UCSD-AML1 (cell line): Measurements from ENCODE around the gene SCGB1D2.
"Not testable (repeated sequence)": the region's sequence is repeated elsewhere in the genome, so short reads cannot be mapped to it uniquely, and the experiment has no call there.

Experiments
- DNase-seq: peaks from one replicate; lab custom pipeline; 2025; ENCODE audit not compliant: unreplicated experiment; lab: John Stamatoyannopoulos, UW

SCGB1D2 gene, protein sequence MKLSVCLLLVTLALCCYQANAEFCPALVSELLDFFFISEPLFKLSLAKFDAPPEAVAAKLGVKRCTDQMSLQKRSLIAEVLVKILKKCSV

DNA sequence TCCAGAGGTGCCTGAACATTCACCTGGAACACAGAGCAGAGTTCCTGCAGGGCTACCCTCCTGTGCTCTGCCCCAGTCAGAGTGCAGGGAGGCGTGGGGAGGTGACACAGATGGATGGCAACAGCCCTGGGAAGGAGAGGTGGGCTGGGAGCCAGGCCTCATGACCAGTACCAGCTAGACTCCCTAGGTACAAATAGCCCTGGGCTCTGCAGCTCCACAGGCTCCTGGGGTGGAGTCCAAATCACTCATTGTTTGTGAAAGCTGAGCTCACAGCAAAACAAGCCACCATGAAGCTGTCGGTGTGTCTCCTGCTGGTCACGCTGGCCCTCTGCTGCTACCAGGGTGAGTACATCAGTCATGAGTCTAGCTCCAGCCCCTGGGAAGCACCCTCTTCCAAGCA, at the start of gene SCGB1D2:
TSS of gene SCGB1D2 (plus strand) at position 219 of the 400 bp plus-strand sequence. CDS start at position 288, 69 bp downstream.
- DNase-seq, result no peak

DNA sequence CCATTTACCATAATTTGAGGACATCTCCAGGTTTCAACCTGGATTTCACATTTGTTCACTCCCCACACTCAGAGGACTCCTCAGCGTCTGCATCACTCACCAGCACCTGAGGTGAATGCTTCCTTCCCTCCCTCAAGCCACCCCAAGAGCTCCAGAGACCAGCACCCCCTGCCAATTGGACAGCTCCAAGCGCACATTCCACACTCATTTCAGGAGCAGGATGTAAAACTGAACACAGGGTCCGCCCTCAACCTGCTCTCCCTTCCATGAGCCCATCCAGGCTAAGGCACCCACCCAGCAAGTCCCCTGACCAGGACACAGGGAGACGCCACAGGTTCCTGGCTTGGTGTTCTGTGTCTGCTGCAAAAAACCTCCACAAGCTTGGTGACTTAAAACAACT, 48.1 kb upstream of the SCGB1D2 start:
- DNase-seq, result no peak

DNA sequence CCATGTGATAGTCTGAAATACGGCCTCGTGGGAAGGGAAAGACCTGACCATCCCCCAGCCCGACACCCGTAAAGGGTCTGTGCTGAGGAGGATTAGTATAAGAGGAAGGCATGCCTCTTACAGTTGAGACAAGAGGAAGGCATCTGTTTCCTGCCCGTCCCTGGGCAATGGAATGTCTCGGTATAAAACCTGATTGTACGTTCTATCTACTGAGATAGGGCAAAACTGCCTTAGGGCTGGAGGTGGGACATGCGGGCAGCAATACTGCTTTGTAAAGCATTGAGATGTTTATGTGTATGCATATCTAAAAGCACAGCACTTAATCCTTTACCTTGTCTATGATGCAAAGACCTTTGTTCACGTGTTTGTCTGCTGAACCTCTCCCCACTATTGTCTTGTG, 47.0 kb upstream of the SCGB1D2 start:
- not testable (repeated sequence) for DNase-seq

DNA sequence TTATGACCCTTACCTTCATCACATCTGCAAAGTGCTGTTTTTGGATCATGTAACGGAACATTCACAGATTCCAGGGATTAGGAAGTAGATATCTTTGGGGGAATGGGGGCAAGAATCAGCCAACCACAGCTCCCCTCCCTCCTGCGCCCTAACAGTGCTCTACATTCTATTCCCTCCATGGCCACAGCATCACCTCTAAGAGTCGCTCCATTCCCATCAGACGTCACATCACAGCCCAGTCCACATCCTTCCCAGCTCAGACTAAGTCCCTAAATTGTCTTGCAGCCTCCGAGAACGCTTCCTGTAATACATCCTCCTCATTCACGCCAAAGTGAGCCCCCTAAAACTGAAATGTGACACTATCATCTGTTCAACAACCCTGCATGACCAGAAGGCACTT, 46.1 kb upstream of the SCGB1D2 start:
- no peak for DNase-seq

DNA sequence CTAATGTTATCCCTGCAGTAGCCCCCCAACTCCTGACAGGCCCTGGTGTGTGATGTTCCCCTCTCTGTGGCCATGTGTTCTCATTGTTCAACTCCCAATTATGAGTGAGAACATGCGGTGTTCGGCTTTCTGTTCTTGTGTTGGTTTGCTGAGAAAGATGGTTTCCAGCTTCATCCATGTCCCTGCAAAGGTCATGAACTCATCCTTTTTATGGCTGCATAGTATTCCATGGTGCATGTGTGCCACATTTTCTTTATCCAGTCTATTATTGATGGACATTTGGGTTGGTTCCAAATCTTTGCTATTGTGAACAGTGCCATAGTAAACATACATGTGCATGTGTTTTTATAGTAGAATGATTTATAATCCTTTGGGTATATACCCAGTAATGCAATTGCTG, 44.6 kb upstream of the SCGB1D2 start:
- not testable (repeated sequence) for DNase-seq

DNA sequence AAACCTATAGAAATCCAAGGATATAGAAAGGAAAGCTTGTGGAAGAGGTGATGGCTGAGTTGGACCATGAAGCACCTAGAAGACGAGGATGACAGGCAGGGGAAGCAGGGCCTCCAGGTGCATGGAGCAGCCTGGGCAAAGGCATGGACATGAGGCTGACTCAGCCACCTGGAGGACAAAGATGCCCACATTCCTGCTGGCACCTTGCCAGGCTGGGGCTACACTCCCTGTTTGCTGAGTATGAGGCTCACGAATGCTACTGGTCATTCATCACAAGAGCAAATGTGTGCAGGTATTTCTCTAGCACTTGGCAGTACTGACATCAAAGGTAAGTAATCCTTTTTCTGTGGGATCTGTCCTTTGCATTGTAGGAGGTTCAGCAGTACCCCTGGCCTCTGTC, 40.7 kb upstream of the SCGB1D2 start:
- no peak for DNase-seq

DNA sequence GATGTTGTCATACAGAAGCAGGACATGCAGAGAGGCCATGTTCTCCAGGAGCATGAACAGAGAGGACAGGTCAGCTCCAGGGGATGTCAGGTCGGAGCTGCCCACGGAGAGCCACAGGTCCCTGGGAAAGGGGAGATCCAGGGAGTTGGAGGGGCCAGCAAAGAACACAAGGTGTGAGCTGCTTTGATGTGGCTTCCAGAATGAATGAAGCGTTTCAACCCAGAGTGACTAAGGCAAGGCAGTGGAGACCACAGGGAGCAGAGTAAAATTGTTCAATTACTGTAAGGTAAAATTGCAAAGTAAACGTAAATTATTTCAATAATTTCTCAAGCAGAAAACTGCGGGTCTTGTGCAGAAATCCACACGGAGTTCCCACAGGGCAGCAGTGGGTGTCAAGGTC, 39.1 kb upstream of the SCGB1D2 start:
- no peak for DNase-seq

DNA sequence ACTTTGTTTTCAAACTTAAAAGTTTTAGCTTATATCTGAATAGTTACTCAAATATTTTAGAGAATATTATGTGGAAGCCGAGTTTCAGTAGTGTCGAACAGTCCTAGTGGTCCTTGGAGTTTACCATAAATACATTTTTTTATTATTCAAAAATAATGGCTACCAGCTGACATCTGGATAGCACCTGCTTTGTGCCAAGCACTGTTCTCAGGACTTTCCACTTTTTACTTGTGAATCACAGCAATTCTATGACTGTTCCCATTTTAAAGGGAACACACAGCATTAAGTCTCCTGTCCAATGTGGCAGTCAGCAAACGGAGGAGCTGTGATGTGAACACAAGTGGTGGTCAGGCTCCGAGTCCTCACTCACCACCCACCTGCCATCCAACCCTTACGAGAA, 37.6 kb upstream of the SCGB1D2 start:
- DNase-seq, result no peak

DNA sequence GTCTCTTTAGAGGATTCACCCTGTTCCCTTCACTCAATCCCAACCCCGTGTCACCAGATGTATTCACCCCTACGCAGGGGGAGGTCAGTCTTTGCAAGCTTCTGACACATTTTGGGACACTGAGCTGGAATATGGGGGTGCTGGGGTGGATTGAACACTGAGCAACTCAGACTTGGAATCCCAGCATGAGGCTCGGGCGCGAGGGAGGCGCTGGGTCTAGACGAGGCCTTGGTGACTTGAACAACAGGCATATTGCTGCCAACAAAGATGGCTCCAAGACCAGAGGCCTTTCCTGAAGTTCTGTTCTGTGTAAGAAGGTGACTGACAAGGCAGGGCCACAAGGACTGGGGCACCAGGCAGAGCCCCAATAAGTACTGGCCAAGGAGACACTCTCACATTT, 36.6 kb upstream of the SCGB1D2 start:
- no peak for DNase-seq

DNA sequence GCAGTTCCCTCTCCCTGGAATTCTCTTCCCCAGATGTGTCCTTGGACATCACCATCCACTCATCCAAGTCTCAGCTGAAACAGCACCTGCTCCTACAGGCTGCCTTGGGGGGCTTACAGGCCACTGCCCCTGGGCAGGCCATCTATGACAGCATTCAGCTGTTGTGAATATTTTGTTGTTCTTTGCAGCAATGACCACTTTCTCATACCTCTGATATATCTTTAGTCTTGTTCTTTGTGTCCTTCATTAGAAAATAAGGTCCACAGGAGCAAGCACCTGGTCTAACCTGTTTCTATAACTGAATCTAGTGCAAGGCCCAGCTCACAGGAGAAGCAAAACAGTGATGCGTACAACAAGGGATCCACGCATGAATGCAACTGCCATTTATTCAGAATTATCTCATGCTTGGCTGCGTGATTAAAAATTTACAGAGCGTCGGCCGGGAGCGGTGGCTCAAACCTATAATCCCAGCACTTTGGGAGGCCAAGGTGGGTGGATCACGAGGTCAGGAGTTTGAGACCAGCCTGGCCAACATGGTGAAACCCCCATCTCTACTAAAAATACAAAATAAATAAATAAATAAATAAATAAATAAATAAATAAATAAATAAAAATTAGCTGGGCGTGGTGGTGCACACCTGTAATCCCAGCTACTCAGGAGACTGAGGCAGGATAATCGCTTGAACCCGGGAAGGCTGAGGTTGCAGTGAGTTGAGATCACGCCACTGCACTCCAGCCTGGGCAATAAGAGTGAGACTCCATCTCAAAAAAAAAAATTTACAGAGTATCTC, 35.6 kb upstream of the SCGB1D2 start:
- DNase-seq, result not testable (repeated sequence)

DNA sequence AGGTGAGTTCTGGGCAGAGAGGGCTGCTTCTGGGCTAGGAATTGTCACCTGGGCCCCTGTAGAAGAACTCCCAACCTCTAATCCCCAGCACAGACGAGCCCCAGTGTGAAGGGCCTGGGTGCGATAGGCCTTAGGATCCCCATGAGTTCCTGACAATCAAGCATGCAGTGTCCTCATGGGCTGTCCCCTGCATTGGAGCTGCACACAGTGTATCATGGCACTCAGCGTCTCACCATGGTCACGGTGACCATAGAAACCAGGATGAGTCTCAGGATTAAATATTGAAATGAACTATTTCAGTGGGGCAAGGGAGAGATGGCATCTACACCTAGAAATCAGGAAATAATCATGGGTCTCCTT, 33.3 kb upstream of the SCGB1D2 start:
- DNase-seq, result no peak

DNA sequence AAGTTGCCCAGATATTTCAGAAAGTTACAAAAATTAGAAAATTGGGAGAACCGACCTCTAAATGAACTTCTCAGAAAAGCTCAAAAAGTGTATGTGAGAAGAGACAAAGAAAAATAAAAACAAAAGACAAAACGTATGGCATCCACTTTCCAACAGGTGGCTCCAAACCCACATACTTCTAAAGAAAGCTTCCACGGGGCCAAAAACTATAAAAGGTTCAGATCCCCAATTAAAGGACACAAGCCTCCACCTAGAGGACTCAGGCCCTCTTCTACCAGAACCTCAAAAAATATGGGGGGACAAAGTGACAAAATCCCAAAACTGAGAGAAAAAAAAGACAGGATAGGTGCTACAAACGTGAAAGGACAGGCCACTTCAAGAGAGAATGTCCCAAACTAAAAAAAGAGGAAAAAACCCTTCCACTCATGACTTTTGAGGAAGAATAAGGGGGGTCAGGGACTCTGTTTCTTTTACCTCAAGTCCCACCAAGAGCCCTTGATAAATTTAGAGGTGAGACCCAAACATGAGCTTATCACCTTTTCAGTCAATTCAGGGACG, 24.8 kb upstream of the SCGB1D2 start:
- no peak for DNase-seq

DNA sequence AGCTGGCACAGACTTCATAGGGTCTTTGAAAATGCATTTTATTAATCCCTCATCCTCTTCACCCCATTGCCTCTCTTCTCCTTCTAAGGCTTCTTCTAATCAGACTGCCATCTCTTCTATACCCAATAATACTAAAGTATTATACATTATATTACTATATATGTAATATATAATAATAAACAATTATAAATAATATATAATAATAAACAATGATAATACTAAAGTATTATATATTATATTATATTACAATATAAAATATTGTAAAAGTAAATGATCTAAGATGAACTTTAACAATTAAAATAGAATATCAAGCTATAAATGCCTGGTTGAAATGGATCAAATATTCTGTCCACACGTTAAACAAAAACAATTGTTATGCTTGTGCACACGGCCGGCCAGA, 20.5 kb upstream of the SCGB1D2 start:
- no peak for DNase-seq

DNA sequence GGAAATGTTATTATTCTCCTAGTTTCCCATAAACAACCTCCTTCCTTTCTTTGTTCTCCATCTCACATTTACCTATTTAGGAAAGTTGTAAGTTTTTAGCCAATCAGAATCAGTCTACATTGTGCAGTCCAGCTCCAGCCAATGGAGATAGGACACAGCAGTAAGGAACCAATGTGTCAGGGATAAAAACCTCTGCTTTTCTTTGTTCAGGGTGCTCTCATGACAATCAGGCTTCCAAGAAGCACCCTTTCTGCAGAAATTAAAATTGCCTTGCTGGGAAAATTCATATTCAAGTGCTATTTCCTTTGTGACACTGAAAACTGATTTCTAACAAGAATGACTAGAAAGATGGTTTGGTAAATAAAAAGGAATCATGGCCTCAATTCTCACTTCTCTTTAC, 18.9 kb upstream of the SCGB1D2 start:
- DNase-seq, result no peak

DNA sequence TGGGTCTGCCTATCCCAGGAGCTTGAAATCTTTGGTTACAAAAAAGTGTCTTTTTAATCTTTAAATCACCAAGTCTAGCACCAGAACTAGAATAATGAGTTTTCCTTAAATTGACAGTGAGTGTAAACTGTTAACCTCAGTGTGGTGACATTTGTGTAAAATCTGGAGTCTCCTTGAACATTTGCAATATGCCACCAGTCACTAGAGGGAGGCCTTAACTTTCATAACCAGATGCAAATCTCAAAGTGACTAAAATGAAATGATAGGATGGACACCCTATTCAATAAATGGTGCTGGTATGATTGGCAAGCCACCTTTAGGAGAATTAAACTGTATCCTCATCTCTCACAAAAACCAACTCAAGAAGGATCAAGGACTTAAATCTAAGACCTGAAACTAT, 8.3 kb upstream of the SCGB1D2 start:
- no peak for DNase-seq

DNA sequence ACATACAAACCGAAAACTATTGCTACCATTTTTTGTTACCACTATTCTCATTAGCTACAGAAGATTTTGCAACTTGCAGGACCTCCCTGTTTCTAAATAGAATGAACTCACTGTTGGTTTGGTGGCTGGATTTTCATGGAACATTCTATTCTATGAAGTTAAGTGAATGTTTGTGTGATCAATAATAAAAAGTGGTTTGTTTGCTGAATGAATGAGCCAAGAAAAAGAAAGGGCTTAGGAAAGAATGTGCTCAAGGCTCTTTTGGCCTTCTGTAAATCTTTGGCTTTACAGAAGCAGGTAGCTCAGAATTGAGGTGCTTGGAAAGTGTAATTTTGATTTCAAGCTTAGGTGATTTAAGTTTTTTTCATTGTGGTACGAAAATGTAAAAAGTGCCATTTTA, 5.9 kb upstream of the SCGB1D2 start:
- no peak for DNase-seq

DNA sequence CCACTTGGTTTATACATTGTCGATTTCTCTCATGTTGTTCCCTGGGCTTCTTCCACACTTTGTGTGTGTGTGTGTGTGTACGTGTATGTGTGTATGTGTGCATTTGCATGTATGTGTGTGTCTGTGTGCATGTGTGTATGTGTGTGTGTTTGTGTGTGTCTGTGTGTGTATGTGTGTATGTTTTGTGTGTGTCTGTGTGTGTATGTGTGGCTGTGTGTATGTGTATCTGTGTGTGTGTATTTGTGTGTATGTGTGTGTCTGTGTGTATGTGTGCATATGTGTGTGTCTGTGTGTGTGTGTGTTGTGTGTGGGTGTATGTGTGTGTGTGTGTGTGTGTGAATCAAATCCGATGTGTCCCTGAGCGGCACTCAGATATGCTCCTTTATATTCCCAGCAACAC, 4.5 kb upstream of the SCGB1D2 start:
- no peak for DNase-seq

DNA sequence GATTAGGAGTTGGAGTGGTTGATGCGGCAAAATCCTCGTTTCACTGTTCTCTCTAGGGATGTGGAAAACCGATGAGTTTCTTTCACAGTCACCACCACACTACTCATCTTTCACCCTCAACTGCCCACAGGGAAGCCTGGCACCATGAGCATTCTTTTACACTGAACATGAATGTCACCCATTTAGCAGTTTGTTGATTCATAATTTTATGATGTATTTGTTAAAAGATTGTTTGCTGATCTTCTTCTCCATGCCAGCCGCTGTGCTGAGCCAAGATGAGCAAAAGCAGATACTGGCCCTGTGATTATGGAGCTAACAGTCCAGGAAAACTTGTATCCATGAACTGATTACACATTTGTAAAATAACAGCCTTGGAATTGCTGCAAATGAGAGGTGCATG, 3.9 kb upstream of the SCGB1D2 start:
- no peak for DNase-seq

DNA sequence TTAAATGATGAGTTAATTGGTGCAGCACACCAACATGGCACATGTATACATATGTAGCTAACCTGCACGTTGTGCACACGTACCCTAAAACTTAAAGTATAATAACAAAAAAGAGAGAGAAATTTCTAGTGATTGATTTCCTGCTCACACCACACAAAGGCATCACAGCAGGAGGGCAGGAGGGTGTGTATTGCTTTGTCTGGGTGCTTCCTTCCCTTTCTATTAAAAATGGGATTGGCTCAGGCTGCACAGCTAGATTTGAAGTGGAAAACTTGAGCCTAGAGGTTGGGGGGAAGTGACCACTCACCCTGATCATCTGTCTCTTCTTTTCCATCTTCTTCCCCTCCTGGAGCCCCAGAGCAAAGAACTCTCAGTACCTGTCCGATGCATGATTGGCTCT, 944 bp upstream of the SCGB1D2 start:
- no peak for DNase-seq

DNA sequence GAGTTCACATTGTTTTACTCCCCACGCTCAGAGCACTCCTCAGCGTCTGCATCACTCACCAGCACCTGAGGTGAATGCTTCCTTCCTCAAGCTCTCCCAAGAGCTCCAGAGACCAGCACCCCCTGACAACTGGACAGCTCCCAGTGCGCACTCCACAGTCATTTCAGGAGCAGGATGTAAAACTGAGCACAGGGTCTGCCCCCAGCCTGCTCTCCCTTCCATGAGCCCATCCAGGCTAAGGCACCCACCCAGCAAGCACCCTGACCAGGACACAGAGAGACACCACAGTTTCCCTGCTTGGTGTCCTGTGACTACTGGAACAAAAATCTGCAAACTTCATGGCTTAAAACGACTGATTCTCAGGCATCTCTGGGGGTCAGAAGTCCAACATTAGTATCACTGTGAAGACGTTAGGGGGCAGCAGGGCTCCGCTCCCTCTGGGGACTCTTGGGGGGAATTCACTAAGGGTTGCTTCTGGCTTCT, 3.3 kb downstream of the SCGB1D2 start:
- peak; percentile 54 for DNase-seq

DNA sequence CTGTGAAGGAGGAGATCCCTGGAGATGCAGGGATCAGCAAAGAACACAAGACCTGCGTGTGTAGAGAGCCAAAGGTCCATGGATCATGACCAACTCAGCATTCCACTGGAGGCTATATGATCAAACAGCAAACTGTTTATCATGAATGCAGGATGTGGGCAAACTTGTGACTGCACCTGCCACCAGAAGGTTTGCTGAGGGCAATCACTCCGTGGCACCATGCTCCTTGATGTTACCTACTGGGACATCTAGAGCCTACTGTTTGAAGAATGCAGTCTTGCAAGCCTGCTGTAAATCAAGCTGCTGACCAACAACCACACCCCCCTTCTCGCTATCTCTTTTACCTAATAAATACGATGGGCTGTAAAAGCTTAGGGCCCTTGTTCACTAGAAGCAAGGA, 9.7 kb downstream of the SCGB1D2 start:
- no peak for DNase-seq

DNA sequence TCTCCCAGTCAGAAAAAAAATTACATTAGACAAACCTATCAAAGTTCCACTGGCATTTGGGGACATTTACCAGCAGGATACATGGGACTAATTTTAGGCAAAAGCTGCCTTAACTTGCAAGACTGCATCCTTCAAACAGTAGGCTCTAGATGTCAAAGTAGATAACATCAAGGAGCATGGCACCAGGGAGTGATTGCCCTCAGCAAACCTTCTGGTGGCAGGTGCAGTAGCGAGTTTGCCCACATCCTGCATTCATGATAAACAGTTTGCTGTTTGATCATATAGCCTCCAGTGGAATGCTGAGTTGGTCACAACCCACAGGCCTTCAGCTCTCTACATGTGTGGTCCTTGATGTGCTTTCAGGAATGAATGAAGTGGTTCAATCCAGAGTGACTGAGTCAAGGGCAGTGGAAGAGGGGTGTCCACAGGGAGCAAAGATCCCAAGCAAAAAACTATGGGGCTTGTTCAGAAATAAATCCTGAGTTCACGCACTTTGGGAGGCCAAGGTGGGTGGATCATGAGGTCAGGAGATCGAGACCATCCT, 12.0 kb downstream of the SCGB1D2 start:
- DNase-seq, result no peak
